Spleen (tissue), 11 donors: ENCODE data around the gene ZNF141. TPM values are rescaled to one million over a fixed set of nuclear protein-coding genes. Genes with fewer than 3 reads are reported as not detected.
A peak's percentile ranks its signal among the peaks of the same experiment; 100 is the strongest.

ENCODE experiments used
- DNase-seq: peaks from one replicate; pipeline ENCODE4 v3.0.0-alpha.2; 2020
- H3K27ac ChIP-seq, 8 donors: fragments of 200-600 bp; sonication (generic) in 7 of 8; 1 replicate in 4 of 8; 2 replicates in 4 of 8; pipeline versions ENCODE4 v1.5.0 to v1.8.0; 2016 to 2021; ENCODE audit warnings: inconsistent platforms in 4 of 8, mild to moderate bottlenecking in 4 of 8, moderate library complexity in 1 of 8
- H3K27me3 ChIP-seq, 7 donors: fragments of 200-600 bp; sonication (generic) in 6 of 7; replicated peaks in 1 of 7; 1 replicate in 4 of 7; 2 replicates in 3 of 7; pipeline versions ENCODE4 v1.5.0 to v1.8.0; 2016 to 2021; ENCODE audit warnings: inconsistent platforms in 3 of 7, mild to moderate bottlenecking in 1 of 7
- H3K36me3 ChIP-seq, 6 donors: fragments of 200-600 bp; sonication (generic) in 5 of 6; 1 replicate in 4 of 6; 2 replicates in 2 of 6; pipeline versions ENCODE4 v1.5.0 to v1.8.0; 2016 to 2021; ENCODE audit warnings: inconsistent platforms in 2 of 6
- H3K4me1 ChIP-seq, 6 donors: fragments of 200-600 bp; sonication (generic) in 5 of 6; 1 replicate in 3 of 6; 2 replicates in 3 of 6; pipeline versions ENCODE4 v1.5.0 to v1.8.0; 2016 to 2021; ENCODE audit warnings: inconsistent platforms in 3 of 6
- H3K4me3 ChIP-seq, 8 donors: fragments of 200-600 bp; sonication (generic) in 7 of 8; 1 replicate in 4 of 8; 2 replicates in 4 of 8; pipeline versions ENCODE4 v1.5.0 to v1.8.0; 2016 to 2021; ENCODE audit warnings: inconsistent platforms in 4 of 8, mild to moderate bottlenecking in 4 of 8, moderate library complexity in 2 of 8
- H3K9me3 ChIP-seq, 8 donors: fragments of 200-600 bp; sonication (generic) in 7 of 8; 1 replicate in 4 of 8; 2 replicates in 4 of 8; pipeline versions ENCODE4 v1.5.0 to v1.8.0; 2016 to 2021; ENCODE audit warnings: inconsistent platforms in 4 of 8
- CTCF ChIP-seq, 11 experiments: fragments of 200-600 bp in 7 of 11; fragments of 450-650 bp in 4 of 11; sonication (generic) in 4 of 11; IDR thresholded peaks in 8 of 11; conservative IDR thresholded peaks in 3 of 11; 1 replicate in 7 of 11; 2 replicates in 4 of 11; pipeline versions ENCODE4 v1.4.0 to v1.8.0; 2016 to 2021; ENCODE audit warnings: antibody characterized with exemption in 11 of 11, inconsistent platforms in 4 of 11, mild to moderate bottlenecking in 1 of 11
- POLR2A ChIP-seq, 3 donors: fragments of 450-650 bp; IDR thresholded peaks; one replicate each; pipeline ENCODE4 v1.5.1; 2017; ENCODE audit warnings: antibody characterized with exemption in 3 of 3, mild to moderate bottlenecking in 1 of 3
- POLR2AphosphoS5 ChIP-seq, 3 donors: sonication (generic); formaldehyde crosslinking; IDR thresholded peaks; one replicate each; pipeline ENCODE4 v1.5.1; 2017; ENCODE audit warnings: antibody characterized with exemption in 3 of 3
- WGBS, 5 donors: extraction: QIAGEN DNeasy Blood & Tissue Kit in 3 of 5; methylation state at CpG; one replicate each; pipeline versions ENCODE4 v1.1.5 to v1.1.7; 2013 to 2018; 5-methylcytosine and 5-hydroxymethylcytosine counted together
- intact Hi-C: fragments of 100-400 bp; cut with DNase I; formaldehyde crosslinking; loops from one replicate; pipeline ENCODE4 v1.15.0; 2023; ENCODE audit warnings: low total_unique reads
- polyA plus RNA-seq, 3 donors: library from polyadenylated mRNA; stranded (reverse); fragments of 200-250 nt; gene quantifications; one replicate each; pipeline ENCODE4 v1.2.1, GENCODE V29; 2013
- total RNA-seq, 7 donors: library from RNA; depleted of rRNA in 3 of 7; stranded (reverse); fragments of >200 nt in 3 of 7; fragmentation: NEBNext Ultra II Directional in 4 of 7; extraction: Animal tissue kit (Norgen Biotek cat#: 25700) in 4 of 7; gene quantifications; one replicate each; pipeline versions ENCODE4 v1.1.0 to v1.2.1, GENCODE V29; 2016 to 2021
- donor health status: healthy with polysubstance abuse.
- donor health status: DM: no; HTN: no; CAD: no; lungs with moderate emphysema.
- donor health status: DM: no; HTN: no; CAD: no.
- donor health status: Bipolar disorder and iron deficiency.
- donor health status: healthy.
- donor health status: DM: no; HTN: no; CAD: no.
- donor health status: DM: yes; HTN: yes; CAD: no.

ZNF141 gene
- total and polyA plus RNA-seq, 10 donors, result 5.6 to 55.5 (median 31.7) TPM

DNA sequence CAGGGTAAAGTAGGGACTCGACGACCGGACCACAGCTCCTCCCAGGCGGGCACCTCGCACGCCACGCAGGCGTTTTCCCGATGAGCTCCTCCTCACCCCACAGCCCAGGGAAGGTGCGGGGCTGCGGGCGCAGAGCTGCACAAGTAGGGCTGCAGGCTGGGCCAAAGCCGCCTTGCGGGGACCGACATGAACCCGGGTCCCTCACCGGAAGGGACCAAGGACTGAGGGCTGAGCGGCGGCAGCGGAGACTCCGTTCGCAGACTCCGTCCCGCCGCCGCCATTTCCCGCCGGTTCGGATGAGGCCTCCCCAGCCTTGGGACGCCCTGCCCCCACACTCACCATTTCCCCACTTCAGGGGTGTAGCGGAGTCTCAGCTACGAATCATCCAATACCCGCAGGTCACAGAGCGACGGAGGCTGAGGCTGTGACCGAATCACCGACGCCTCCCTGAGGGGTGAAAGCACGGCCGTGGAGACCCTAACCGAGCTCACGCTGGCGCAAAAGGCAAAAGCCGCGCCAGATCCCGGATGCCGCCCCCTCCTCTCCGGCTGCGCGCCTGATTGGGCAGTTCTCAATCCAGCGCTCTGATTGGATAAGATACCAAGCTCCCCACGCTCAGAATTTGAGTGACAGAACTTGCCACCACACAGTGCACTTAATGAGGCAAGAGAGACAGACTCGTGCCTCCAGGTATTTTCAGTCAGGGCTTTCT, 32.5 kb upstream of the ZNF141 start, which contains the start of gene ZNF732:
TSS of gene ZNF732 (minus strand) at position 506 of the 712 bp plus-strand sequence. CDS start at position 342, 164 bp downstream.
- peak in 1 of 3 donors; percentile 55 for TF ChIP-seq POLR2AphosphoS5 (IDR thresholded peaks at IDR 0.05)
- no peak for TF ChIP-seq CTCF (IDR thresholded peaks at IDR 0.05 in 8 of 11, conservative IDR thresholded peaks at IDR 0.05 in 3 of 11)
- DNase-seq, result no peak
- Histone ChIP-seq H3K9me3 (peaks cover 0 to 95% (median 87%) of the 10 kb centered on the region in 8 donors), H3K27me3 (peaks cover 0 to 22% (median 0%) of the 10 kb centered on the region in 7 donors), H3K4me1 (peaks cover 0 to 6% (median 0%) of the 10 kb centered on the region in 6 donors), H3K36me3 (no peaks in the 10 kb centered on the region), H3K4me3 (peak within 1 kb of the TSS; percentile 33 to 63 (median 36)), H3K27ac (no peak within 1 kb of the TSS)
- 16 to 21% (median 18%) methylated on average over 12 to 53 of the region's 53 CpGs for WGBS, 5 donors
- intact Hi-C loops, result no loop called here

DNA sequence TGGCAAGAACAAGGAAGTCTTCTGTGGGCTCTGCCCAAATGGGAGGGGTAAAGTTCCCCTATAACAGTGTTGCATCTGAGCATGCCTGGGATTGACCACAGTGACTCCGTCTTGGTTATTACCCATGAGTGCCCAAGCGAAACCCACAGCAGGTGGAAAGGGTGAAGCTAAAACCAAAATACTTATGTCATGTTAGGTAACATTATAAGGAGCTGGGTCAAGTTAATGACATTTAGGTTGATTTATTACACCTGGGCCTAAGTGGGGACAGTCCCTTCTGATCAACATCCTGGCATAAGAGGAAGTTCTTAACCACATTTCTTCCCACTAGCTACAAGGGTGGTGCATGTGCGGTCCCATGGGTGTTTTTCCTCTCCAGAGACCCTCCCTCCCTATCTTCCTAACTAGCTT, 31.1 kb upstream of the ZNF141 start:
- Histone ChIP-seq H3K9me3 (peaks cover 0 to 100% (median 91%) of the 10 kb centered on the region in 8 donors), H3K27me3 (peaks cover 0 to 22% (median 0%) of the 10 kb centered on the region in 7 donors), H3K4me1 (peaks cover 0 to 6% (median 0%) of the 10 kb centered on the region in 6 donors), H3K36me3 (no peaks in the 10 kb centered on the region), H3K27ac (no peak overlapping the region), H3K4me3 (no peak overlapping the region)
- no peak for DNase-seq
- intact Hi-C loops, result no loop called here
- 17 to 37% (median 30%) methylated on average over 3 of the region's 3 CpGs for WGBS, 5 donors
- no peak for TF ChIP-seq CTCF (IDR thresholded peaks at IDR 0.05 in 8 of 11, conservative IDR thresholded peaks at IDR 0.05 in 3 of 11)
- TF ChIP-seq POLR2A (IDR thresholded peaks at IDR 0.05), result no peak
- no peak for TF ChIP-seq POLR2AphosphoS5 (IDR thresholded peaks at IDR 0.05)

- peaks cover 0 to 97% (median 75%) of the 10 kb centered on the region in 8 donors for H3K9me3 ChIP-seq
- H3K27ac ChIP-seq, result no peak overlapping the region
- 31 to 47% (median 33%) methylated on average over 1 of the region's 1 CpG for WGBS, 5 donors
- H3K36me3 ChIP-seq, result no peaks in the 10 kb centered on the region
- intact Hi-C loops, result no loop called here
- no peak for DNase-seq
- TF ChIP-seq CTCF (IDR thresholded peaks at IDR 0.05 in 8 of 11, conservative IDR thresholded peaks at IDR 0.05 in 3 of 11) (no peak), POLR2AphosphoS5 (IDR thresholded peaks at IDR 0.05) (no peak), POLR2A (IDR thresholded peaks at IDR 0.05) (no peak)
- H3K4me1 ChIP-seq, result peaks cover 0 to 6% (median 0%) of the 10 kb centered on the region in 6 donors
- H3K27me3 ChIP-seq, result peaks cover 0 to 7% (median 0%) of the 10 kb centered on the region in 7 donors
- no peak overlapping the region for H3K4me3 ChIP-seq
These were observed 27.8 kb upstream of the ZNF141 start for GRCh38 chr4:309807-310206.

- intact Hi-C loops, result no loop called here
- TF ChIP-seq POLR2A (IDR thresholded peaks at IDR 0.05) (no peak), CTCF (IDR thresholded peaks at IDR 0.05 in 8 of 11, conservative IDR thresholded peaks at IDR 0.05 in 3 of 11) (no peak), POLR2AphosphoS5 (IDR thresholded peaks at IDR 0.05) (no peak)
- no peaks in the 10 kb centered on the region for H3K4me1 ChIP-seq
- peaks cover 0 to 3% (median 0%) of the 10 kb centered on the region in 7 donors for H3K27me3 ChIP-seq
- no peaks in the 10 kb centered on the region for H3K36me3 ChIP-seq
- H3K27ac ChIP-seq, result no peak overlapping the region
- DNase-seq, result no peak
- H3K9me3 ChIP-seq, result peaks cover 0 to 99% (median 58%) of the 10 kb centered on the region in 8 donors
- 75 to 100% (median 81%) methylated on average over 1 of the region's 1 CpG for WGBS, 5 donors
- H3K4me3 ChIP-seq, result no peak overlapping the region
These were observed 23.2 kb upstream of the ZNF141 start for GRCh38 chr4:314296-314903.
